Measurements from ENCODE around the gene NRF1.
A peak's percentile ranks its signal among the peaks of the same experiment; 100 is the strongest.
"Not testable (repeated sequence)": the region's sequence is repeated elsewhere in the genome, so short reads cannot be mapped to it uniquely, and the experiment has no call there.

Gene NRF1

GRCh38 chr7:129607471-129608120, 3.9 kb upstream of the NRF1 start:
- peak; percentile 58 for DNase-seq (ENCODE audit: low spot score)

GRCh38 chr7:129609666-129610065, 1.9 kb upstream of the NRF1 start:
- peak; percentile 12 for DNase-seq (ENCODE audit: low spot score)

GRCh38 chr7:129610709-129611245, 743 bp upstream of the NRF1 start:
- no peak for DNase-seq (ENCODE audit: low spot score)

- DNase-seq (ENCODE audit: low spot score) = peak; percentile 16
Measured at GRCh38 chr7:129612112-129613015, 844 bp downstream of the NRF1 start.

- peak; percentile 8 for DNase-seq (ENCODE audit: low spot score)
Measured at GRCh38 chr7:129613016-129613337, 1.5 kb downstream of the NRF1 start.

GRCh38 chr7:129615018-129615417, 3.5 kb downstream of the NRF1 start:
- peak; percentile 14 for DNase-seq (ENCODE audit: low spot score)

GRCh38 chr7:129616530-129616929, 5.0 kb downstream of the NRF1 start:
- DNase-seq (ENCODE audit: low spot score) = no peak

- DNase-seq (ENCODE audit: low spot score) = no peak
Measured at GRCh38 chr7:129617178-129617577, 5.7 kb downstream of the NRF1 start.

- peak; percentile 17 for DNase-seq (ENCODE audit: low spot score)
Measured at GRCh38 chr7:129617652-129618051, 6.1 kb downstream of the NRF1 start.

- no peak for DNase-seq (ENCODE audit: low spot score)
Measured at GRCh38 chr7:129626896-129627295, 15.4 kb downstream of the NRF1 start.

GRCh38 chr7:129630341-129630740, 18.8 kb downstream of the NRF1 start:
- DNase-seq (ENCODE audit: low spot score) = no peak

GRCh38 chr7:129634361-129635034, 23.0 kb downstream of the NRF1 start:
- DNase-seq (ENCODE audit: low spot score) = no peak

GRCh38 chr7:129635300-129636029, 23.9 kb downstream of the NRF1 start:
- peak; percentile 70 for DNase-seq (ENCODE audit: low spot score)

- DNase-seq (ENCODE audit: low spot score) = not testable (repeated sequence)
Measured at GRCh38 chr7:129636030-129636550, 24.6 kb downstream of the NRF1 start.

- no peak for DNase-seq (ENCODE audit: low spot score)
Measured at GRCh38 chr7:129636641-129637040, 25.1 kb downstream of the NRF1 start.

GRCh38 chr7:129640400-129640799, 28.9 kb downstream of the NRF1 start:
- no peak for DNase-seq (ENCODE audit: low spot score)

GRCh38 chr7:129642871-129643549, 31.5 kb downstream of the NRF1 start:
- DNase-seq (ENCODE audit: low spot score) = no peak

GRCh38 chr7:129643550-129644170, 32.1 kb downstream of the NRF1 start:
- no peak for DNase-seq (ENCODE audit: low spot score)

GRCh38 chr7:129644634-129645230, 33.2 kb downstream of the NRF1 start:
- DNase-seq (ENCODE audit: low spot score) = no peak

GRCh38 chr7:129646369-129647021, 35.0 kb downstream of the NRF1 start:
- no peak for DNase-seq (ENCODE audit: low spot score)
